SK-N-SH treated with all-trans-retinoic acid at 6 μM for 48 hours (cell line): Measurements from ENCODE around the gene SSBP4.

Experiments
- ATAC-seq: fragments of 200-7000 bp; cut with Tn5 transposase; 3 replicates; pipeline ENCODE4 v1.9.1; 2020; ENCODE audit warnings: mild to moderate bottlenecking, moderate library complexity
- ARNTL ChIP-seq: fragments of 450-650 bp; formaldehyde crosslinking; IDR thresholded peaks from 2 replicates; pipeline ENCODE4 v1.5.0; 2020; ENCODE audit warnings: low read depth, mild to moderate bottlenecking, moderate library complexity, borderline replicate concordance
- BACH2 ChIP-seq: fragments of 250-450 bp; sonication (Bioruptor Pico); IDR thresholded peaks from 2 replicates; pipeline ENCODE4 v1.9.0; 2021; ENCODE audit warnings: mild to moderate bottlenecking, borderline replicate concordance
- CSDC2 ChIP-seq: fragments of 250-450 bp; sonication (Bioruptor Pico); IDR thresholded peaks from 2 replicates; pipeline ENCODE4 v1.5.0; 2020; ENCODE audit warnings: mild to moderate bottlenecking, moderate library complexity
- CSRNP3 ChIP-seq: fragments of 250-450 bp; sonication (Bioruptor Pico); IDR thresholded peaks from 2 replicates; pipeline ENCODE4 v1.5.1; 2021; ENCODE audit warnings: mild to moderate bottlenecking, moderate library complexity
- ESRRG ChIP-seq: fragments of 250-450 bp; sonication (Bioruptor Pico); IDR thresholded peaks from 2 replicates; pipeline ENCODE4 v1.6.1; 2021; ENCODE audit warnings: mild to moderate bottlenecking
- GLIS3 ChIP-seq: fragments of 250-450 bp; sonication (Bioruptor Pico); IDR thresholded peaks from 2 replicates; pipeline ENCODE4 v1.5.0; 2020; ENCODE audit warnings: mild to moderate bottlenecking, moderate library complexity
- PPARA ChIP-seq: fragments of 250-450 bp; sonication (Bioruptor Pico); IDR thresholded peaks from 2 replicates; pipeline ENCODE4 v1.5.0; 2020; ENCODE audit warnings: mild to moderate bottlenecking, borderline replicate concordance
- RARB ChIP-seq: fragments of 250-450 bp; sonication (Bioruptor Pico); IDR thresholded peaks from 2 replicates; pipeline ENCODE4 v1.8.0; 2021; ENCODE audit warnings: mild to moderate bottlenecking, moderate library complexity
- SNAI2 ChIP-seq: fragments of 250-450 bp; sonication (Bioruptor Pico); IDR thresholded peaks from 2 replicates; pipeline ENCODE4 v1.5.0; 2020; ENCODE audit warnings: mild to moderate bottlenecking, moderate library complexity
- TOX ChIP-seq: fragments of 250-450 bp; sonication (Bioruptor Pico); IDR thresholded peaks from 2 replicates; pipeline ENCODE4 v1.8.0; 2021; ENCODE audit warnings: mild to moderate bottlenecking, moderate library complexity, borderline replicate concordance
- ZC3H10 ChIP-seq: fragments of 250-450 bp; sonication (Bioruptor Pico); IDR thresholded peaks from 2 replicates; pipeline ENCODE4 v1.5.1; 2021; ENCODE audit warnings: mild to moderate bottlenecking, moderate library complexity
- ZFP3 ChIP-seq: fragments of 250-450 bp; sonication (Bioruptor Pico); IDR thresholded peaks from 2 replicates; pipeline ENCODE4 v1.5.0; 2020; ENCODE audit warnings: mild to moderate bottlenecking, moderate library complexity
- ZFP30 ChIP-seq: fragments of 450-650 bp; formaldehyde crosslinking; IDR thresholded peaks from 2 replicates; pipeline ENCODE4 v1.5.0; 2022; ENCODE audit warnings: mild to moderate bottlenecking, moderate library complexity
- ZNF565 ChIP-seq: fragments of 450-650 bp; formaldehyde crosslinking; conservative IDR thresholded peaks from 2 replicates; pipeline ENCODE4 v1.5.0; 2020; ENCODE audit warnings: low read depth, mild to moderate bottlenecking, moderate library complexity
- ZNF70 ChIP-seq: fragments of 450-650 bp; formaldehyde crosslinking; IDR thresholded peaks from 2 replicates; pipeline ENCODE4 v1.5.0; 2020; ENCODE audit warnings: mild to moderate bottlenecking, moderate library complexity
- ZNF8 ChIP-seq: fragments of 450-650 bp; formaldehyde crosslinking; IDR thresholded peaks from 2 replicates; pipeline ENCODE4 v1.5.0; 2020; ENCODE audit warnings: mild to moderate bottlenecking, moderate library complexity
- TF ChIP-seq, protein P1 (sequence below): fragments of 250-450 bp; sonication (Bioruptor Pico); IDR thresholded peaks from 2 replicates; pipeline ENCODE4 v1.8.0; 2021; ENCODE audit warnings: low read depth, mild to moderate bottlenecking, moderate library complexity, borderline replicate concordance
- TF ChIP-seq, protein P2 (sequence below): fragments of 250-450 bp; sonication (Bioruptor Pico); IDR thresholded peaks from 2 replicates; pipeline ENCODE4 v1.8.0; 2020; ENCODE audit warnings: mild to moderate bottlenecking, moderate library complexity, borderline replicate concordance
- TF ChIP-seq, protein P3 (sequence below): fragments of 250-450 bp; sonication (Bioruptor Pico); IDR thresholded peaks from 2 replicates; pipeline ENCODE4 v1.5.0; 2020; ENCODE audit warnings: mild to moderate bottlenecking, moderate library complexity
- TF ChIP-seq, protein P4 (sequence below): fragments of 250-450 bp; sonication (Bioruptor Pico); IDR thresholded peaks from 2 replicates; pipeline ENCODE4 v1.5.1; 2020; ENCODE audit warnings: low read depth, mild to moderate bottlenecking, moderate library complexity

SSBP4 gene

GRCh38 chr19:18396471-18397241 lies 22.5 kb upstream of the SSBP4 start (continued):
- TF ChIP-seq CSRNP3 (CRISPR knock-in tag) (no peak), SNAI2 (CRISPR knock-in tag) (no peak), RARB (CRISPR knock-in tag) (no peak)
- TF ChIP-seq, protein P1, sequence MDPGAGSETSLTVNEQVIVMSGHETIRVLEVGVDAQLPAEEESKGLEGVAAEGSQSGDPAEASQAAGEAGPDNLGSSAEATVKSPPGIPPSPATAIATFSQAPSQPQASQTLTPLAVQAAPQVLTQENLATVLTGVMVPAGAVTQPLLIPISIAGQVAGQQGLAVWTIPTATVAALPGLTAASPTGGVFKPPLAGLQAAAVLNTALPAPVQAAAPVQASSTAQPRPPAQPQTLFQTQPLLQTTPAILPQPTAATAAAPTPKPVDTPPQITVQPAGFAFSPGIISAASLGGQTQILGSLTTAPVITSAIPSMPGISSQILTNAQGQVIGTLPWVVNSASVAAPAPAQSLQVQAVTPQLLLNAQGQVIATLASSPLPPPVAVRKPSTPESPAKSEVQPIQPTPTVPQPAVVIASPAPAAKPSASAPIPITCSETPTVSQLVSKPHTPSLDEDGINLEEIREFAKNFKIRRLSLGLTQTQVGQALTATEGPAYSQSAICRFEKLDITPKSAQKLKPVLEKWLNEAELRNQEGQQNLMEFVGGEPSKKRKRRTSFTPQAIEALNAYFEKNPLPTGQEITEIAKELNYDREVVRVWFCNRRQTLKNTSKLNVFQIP (CRISPR knock-in tag) = no peak

DNA sequence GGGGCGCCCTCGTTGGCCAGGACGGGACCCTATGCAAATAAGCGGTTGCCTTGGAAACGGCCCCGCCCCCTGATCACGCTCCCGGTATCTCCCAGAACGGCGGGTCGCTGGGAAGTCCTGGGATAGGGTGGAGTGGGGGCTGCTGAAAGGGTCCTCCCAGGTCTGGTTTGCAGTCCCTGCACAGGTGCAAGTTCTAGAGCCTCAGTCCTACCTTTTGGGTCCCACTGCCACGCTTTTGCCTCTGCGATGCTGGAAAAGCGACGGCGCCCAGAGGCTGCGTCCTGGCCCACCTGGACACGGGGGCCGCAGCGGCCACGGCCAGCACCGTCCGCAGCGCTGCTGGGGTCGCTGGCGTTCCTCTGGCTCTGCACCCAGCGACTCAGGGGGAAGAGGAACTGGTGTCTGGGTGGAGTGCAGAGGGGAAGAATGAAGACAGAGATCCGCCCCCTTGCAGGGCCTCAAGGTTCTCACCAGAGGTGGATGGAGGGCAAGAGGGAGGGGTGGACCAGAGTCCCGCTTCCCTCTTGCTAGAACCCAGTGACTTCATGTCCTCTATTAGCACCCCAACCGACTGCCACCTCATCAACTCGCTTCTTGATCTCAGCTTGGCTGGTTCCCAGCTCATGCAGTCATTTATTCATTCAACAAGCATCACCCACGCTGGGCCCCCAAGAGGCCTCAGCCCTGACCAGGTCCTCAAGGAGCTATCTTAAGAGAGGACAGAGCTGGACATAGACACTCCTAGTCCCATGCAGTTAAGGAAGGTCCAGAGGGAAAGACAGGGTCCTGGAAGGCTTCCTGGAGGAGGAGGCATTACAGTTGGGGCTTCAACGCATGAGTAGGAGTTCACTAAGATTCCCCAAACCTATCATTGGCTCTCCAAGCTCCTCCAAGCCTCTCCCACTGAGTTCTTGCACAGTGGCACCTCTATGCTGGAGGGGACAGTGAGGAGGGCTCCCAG lies 21.7 kb upstream of the SSBP4 start, which contains the start of gene LRRC25:
LRRC25 (minus strand) TSS at position 381 of the 961 bp plus-strand sequence. CDS start 659 bp downstream, outside the sequence.
- no peak for ATAC-seq
- TF ChIP-seq ZFP30 (CRISPR knock-in tag) (no peak), ZFP3 (CRISPR knock-in tag) (peak; percentile 100)

GRCh38 chr19:18399008-18399407 lies 20.2 kb upstream of the SSBP4 start:
- ATAC-seq = no peak
- TF ChIP-seq TOX (no peak), RARB (CRISPR knock-in tag) (no peak), CSRNP3 (CRISPR knock-in tag) (no peak), ESRRG (no peak), CSDC2 (no peak), ZNF70 (CRISPR knock-in tag) (no peak), ZC3H10 (CRISPR knock-in tag) (no peak), GLIS3 (no peak), ZNF8 (CRISPR knock-in tag) (no peak), ARNTL (no peak), BACH2 (CRISPR knock-in tag) (no peak), PPARA (CRISPR knock-in tag) (no peak), ZNF565 (CRISPR knock-in tag) (no peak)
- TF ChIP-seq, protein P2, sequence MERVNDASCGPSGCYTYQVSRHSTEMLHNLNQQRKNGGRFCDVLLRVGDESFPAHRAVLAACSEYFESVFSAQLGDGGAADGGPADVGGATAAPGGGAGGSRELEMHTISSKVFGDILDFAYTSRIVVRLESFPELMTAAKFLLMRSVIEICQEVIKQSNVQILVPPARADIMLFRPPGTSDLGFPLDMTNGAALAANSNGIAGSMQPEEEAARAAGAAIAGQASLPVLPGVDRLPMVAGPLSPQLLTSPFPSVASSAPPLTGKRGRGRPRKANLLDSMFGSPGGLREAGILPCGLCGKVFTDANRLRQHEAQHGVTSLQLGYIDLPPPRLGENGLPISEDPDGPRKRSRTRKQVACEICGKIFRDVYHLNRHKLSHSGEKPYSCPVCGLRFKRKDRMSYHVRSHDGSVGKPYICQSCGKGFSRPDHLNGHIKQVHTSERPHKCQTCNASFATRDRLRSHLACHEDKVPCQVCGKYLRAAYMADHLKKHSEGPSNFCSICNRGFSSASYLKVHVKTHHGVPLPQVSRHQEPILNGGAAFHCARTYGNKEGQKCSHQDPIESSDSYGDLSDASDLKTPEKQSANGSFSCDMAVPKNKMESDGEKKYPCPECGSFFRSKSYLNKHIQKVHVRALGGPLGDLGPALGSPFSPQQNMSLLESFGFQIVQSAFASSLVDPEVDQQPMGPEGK (CRISPR knock-in tag) = no peak
- TF ChIP-seq, protein P1 (CRISPR knock-in tag) = no peak
- TF ChIP-seq, protein P3, sequence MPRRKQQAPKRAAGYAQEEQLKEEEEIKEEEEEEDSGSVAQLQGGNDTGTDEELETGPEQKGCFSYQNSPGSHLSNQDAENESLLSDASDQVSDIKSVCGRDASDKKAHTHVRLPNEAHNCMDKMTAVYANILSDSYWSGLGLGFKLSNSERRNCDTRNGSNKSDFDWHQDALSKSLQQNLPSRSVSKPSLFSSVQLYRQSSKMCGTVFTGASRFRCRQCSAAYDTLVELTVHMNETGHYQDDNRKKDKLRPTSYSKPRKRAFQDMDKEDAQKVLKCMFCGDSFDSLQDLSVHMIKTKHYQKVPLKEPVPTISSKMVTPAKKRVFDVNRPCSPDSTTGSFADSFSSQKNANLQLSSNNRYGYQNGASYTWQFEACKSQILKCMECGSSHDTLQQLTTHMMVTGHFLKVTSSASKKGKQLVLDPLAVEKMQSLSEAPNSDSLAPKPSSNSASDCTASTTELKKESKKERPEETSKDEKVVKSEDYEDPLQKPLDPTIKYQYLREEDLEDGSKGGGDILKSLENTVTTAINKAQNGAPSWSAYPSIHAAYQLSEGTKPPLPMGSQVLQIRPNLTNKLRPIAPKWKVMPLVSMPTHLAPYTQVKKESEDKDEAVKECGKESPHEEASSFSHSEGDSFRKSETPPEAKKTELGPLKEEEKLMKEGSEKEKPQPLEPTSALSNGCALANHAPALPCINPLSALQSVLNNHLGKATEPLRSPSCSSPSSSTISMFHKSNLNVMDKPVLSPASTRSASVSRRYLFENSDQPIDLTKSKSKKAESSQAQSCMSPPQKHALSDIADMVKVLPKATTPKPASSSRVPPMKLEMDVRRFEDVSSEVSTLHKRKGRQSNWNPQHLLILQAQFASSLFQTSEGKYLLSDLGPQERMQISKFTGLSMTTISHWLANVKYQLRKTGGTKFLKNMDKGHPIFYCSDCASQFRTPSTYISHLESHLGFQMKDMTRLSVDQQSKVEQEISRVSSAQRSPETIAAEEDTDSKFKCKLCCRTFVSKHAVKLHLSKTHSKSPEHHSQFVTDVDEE = no peak
- TF ChIP-seq, protein P4, sequence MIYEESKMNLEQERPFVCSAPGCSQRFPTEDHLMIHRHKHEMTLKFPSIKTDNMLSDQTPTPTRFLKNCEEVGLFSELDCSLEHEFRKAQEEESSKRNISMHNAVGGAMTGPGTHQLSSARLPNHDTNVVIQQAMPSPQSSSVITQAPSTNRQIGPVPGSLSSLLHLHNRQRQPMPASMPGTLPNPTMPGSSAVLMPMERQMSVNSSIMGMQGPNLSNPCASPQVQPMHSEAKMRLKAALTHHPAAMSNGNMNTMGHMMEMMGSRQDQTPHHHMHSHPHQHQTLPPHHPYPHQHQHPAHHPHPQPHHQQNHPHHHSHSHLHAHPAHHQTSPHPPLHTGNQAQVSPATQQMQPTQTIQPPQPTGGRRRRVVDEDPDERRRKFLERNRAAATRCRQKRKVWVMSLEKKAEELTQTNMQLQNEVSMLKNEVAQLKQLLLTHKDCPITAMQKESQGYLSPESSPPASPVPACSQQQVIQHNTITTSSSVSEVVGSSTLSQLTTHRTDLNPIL (CRISPR knock-in tag) = no peak
